Stimulated activated CD4-positive, alpha-beta T cell treated with anti-CD3 and anti-CD28 coated beads, Interleukin-15, amount 100 ng/mL, for 1 hour (primary cell): ENCODE data around the gene CCL17.
"Not testable (repeated sequence)": the region's sequence is repeated elsewhere in the genome, so short reads cannot be mapped to it uniquely, and the experiment has no call there.

Experiments
- DNase-seq, 2 donors: peaks; one replicate each; pipeline ENCODE4 v3.0.0-alpha.2; 2020; ENCODE audit warnings: low read depth in 1 of 2, low spot score in 1 of 2

Gene CCL17

DNA sequence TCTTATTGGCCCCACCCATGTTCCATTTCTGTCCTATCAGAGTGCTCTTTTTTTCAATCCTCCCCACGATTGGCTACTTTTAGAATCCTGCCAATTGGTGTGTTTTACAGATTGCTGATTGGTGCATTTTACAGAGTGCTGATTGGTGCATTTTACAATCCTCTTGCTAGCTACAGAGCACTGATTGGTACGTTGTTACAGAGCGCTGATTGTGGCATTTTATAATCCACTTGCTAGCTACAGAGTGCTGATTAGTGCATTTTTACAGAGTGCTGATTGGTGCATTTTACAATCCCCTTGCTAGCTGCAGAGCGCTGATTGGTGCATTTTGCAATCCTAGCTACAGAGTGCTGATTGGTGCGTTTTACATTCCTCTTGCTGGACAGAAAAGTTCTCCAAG is 9.5 kb upstream of the CCL17 start:
- no peak for DNase-seq

DNA sequence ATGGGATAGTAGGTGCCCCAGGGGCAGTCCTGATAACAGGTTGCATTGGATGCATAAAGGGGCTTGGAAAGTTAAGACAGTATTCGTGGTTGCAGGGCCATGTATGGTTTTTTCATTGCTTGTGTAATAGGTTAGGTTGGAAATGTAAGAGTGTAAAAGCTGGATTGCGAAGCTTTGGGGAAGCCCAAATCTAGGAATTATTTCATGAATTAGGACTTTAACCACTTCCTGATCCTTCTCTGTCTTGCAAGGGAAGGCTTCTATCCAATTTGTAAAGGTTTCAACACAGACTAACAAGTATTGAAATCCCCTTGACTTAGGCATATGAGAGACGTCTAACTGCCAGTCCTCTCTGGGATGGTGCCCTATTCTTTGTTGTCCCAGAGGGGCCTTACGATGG is 7.8 kb upstream of the CCL17 start:
- DNase-seq: no peak

DNA sequence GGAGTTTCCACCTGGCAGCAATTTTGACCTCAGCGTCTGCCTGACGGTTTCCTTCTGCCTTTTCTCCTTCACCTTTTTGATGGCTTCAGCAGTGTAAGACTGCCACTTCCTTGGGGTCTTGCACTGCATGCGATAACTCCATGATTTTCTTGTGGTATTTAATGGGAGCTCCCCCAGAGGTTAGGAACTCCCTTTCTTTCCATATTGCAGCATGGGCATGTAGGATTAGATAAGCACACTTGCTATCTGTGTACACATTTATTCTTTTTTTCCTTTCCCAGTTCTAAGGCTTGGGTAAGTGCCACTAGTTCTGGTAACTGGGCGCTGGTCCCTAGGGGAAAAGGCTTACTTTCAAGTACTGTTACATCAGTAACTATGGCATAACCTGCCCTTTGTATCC is 7.1 kb upstream of the CCL17 start:
- not testable (repeated sequence) for DNase-seq

DNA sequence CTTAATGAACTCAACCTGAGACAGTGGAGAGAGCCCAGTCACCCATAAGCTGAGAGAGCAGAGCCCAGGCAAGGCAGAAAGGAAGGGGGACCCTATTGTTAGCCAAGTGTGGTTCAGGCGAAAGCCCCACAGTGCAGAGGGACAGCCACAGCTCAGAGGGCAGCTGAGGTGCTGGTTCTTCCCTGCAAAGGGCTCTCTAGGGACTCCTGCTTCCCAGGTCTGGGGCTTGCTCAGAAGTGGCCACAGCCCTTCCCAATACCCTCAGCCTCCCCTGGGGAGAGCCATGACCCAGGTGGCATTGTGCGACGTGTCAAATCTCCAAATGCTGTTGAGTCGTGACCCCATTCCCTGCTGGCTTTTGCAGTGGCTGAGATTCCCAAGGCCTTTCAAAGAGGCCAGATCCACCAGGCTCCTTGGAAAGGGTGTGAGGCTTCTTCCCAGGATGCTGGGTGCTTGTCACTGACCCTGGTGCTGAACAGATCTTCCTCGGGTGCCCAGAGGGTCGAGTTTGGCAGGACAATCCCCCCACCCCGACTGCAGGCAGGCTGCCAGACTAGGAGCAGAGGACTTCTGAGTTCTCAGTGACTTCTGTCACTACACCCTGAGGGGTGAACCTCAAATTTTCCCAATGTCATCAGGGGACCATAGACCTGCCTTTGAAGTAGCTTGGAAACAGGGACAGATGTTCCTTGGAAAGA is 2.5 kb upstream of the CCL17 start:
- DNase-seq: no peak

DNA sequence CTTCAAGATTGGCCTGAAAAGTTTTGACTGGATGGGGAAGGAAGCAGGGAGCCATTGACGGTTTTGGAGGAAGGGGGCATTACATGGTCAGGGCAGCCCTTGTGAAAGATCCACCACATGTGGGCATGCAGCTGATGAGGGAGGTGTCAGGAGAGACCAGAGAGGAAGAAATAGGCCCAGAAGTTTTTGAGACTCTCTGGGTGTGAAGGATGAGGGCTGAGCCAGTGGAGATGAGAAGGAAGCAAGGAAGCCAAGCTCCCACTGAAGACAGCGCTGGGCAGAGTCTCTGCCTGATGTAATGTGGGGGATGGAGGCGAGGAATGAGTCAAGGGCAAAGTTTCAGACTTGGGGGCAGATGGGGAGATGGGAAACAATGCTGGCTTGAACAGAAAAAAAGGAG is 530 bp downstream of the CCL17 start:
- no peak for DNase-seq

DNA sequence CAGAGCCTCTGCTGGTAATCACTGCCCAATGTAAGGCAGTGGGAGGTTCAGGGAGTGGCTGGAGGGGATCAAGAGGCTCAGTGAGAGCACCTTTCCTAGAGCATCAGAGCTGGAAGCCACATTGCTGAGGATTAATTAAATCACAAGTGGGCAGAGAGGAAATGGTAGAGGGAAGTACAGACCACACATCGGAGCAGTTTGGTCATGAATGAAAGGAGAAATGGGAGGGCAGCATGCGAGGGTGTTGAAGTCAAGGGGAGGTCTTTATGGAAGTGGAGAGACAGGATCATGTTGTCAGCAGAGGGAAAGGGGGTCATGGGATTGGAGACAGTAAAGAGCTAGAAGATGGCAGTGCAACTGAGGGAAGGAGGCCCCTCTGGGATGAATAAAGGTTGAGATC is 2.3 kb downstream of the CCL17 start:
- DNase-seq: no peak

DNA sequence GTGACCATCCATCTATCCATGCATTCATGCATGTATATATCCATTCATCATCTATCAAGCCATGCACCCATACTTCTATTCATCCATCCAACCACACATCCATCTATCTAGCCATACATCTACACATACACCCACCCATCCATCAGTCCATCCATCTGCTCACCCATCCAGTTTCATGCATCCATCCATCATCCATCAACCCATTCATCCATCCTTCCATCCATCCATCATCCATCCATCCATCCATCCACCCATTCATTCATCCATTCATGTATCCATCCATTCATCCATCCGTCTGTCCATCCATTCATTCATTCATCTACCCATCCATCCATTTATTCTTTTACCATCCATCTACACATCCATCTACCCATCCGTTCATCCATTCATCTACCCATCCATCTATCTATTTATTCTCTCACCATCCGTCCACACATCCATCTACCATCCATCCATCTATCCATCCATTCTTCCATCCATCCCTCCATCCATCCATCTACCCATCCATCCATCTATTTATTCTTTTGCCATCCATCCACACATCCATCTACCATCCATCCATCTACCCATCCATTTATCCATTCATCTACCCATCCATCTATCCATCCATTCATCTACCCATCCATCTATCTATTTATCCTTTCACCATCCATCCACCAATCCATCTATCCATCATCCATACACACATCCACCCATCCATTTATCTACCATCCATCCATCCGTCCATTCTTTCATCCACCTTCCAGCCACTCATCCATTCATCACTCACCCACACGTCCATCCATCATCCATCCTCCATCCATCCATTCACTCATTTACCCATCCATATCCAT is 3.2 kb downstream of the CCL17 start:
- no peak for DNase-seq

DNA sequence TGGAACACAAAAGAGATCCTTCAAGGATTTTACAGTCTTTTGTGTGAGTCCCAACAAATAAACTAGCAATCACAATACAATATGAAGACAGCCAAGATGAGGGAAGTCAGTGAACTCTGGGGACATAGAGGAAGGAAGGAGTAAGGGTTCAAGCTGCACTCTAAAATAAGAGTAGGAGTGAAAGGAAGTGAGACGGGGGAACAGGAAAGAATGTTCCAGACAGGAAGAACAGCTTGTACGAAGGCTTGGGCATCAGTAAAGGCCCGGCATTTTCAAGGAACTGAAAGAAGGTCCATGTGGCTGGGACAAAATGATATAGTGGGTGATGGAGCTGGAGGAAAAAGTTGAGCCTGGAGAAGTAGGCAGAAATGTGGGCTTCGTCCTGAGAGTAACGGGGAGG is 4.5 kb downstream of the CCL17 start:
- no peak for DNase-seq

DNA sequence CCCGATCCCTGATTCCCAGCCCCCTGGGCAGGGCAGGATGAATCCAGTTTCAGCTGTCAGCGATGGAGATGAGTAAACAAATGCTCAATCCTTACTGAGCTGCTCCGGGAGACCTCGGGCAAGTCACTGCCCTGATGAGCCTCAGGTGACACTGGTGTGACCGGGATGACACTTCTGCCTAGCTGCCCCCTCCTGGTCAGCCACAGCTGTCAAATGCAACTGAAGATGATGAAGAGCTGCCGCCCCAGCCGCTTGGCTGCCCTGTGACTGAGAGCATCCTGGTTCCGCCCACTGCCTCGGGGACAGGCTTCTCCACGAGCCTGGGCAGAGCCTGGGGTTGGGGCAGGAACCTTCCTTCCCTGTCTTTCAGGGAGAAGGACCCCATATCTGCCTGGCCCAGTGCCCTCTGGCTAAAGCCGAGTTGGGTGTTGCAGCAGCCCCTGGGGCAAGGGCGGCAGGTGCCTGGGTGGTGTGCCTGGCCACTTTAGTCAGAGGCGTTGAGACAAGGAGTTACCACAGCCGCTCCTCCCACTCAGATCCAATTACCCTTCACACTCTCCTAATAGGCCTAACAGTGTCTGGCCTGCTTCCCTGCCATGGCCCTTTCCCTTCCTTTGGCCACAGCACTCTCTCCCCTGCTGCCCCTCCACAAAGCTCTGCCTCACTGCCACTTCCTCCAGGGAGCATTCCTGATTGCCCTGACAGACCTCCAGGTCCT is 5.5 kb downstream of the CCL17 start:
- DNase-seq: no peak

DNA sequence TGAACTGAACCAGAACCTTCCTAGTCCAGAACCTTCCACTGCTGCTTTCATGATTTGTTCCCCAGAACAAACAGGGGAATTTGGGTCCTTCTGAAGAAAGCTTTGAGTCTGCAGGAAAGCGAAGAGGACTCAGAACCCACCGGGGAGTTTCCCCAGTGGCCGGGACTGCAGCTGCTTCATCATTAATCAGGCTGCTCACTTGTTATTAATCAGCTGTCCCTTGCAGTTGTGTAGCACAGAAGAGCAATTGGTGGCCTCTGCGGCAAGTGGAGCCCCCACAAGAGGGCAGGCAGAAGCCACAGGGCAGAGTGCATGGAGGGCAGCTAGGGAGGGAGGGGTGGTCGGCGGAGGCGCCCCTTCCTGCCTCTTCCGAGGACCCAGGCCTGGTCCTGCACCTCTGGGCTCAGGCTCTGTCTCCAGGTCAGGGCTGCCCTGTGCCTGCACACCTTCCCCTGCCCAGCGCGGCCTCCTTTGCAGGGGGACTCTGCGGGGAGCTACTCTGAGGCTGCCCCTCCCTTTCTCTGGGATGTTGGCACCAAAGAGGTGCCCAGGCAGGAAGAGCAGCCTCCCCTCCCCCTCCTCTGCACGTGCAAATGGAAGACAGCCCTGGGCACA is 6.9 kb downstream of the CCL17 start:
- DNase-seq: no peak

DNA sequence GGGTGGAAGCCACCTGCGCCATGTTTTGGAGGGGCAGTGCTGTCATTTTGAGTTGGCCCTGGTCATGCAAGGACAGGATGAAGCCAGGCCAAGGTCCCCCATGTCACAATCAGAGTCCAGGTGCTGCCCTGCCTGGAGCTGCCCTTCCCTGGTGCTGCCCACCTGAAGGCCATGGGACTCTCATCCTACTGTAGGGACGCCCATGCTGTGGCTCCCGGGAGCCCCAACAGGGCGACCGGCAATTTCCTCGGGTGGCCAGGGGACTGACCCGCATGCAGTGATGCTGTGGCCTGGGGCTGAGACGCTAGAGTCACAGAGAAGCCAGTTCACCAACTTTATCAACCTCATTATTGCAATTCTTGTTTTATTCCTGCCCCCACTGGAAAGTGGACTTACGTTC is 8.0 kb downstream of the CCL17 start:
- DNase-seq: no peak

DNA sequence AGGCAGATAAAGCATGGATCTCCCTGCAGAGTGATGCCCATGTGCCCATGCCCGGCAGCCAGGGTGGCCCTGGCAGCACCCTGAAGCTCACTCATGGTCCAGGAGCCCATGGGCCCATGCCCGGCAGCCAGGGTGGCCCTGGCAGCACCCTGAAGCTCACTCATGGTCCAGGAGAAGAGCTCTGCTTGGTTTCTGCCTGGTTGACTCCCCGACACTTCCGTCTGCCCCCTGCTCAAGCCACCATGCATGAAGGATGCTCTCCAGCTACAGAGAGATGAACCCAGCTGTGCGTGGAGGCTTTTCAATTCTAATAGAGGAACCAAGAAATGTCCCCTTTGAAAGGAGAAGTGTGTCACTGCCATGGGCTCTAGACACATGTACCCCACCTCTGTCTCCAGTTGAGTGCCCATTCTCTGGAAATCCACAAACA is 8.7 kb downstream of the CCL17 start:
- no peak for DNase-seq

DNA sequence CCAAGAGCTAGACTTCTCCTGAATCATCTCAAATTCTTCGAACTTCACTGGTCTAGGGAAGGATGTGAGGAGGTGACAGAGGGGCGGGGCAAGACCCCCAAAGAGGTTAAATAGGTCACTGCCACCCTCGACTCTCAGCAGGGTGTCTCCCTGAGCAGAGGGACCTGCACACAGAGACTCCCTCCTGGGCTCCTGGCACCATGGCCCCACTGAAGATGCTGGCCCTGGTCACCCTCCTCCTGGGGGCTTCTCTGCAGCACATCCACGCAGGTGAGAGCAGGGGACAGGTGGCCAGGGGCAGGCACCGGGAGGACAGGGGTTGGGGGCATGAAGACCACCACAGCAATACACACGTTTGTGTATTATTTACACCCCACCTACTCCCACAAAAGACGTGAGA is 9.2 kb downstream of the CCL17 start:
- DNase-seq: no peak

DNA sequence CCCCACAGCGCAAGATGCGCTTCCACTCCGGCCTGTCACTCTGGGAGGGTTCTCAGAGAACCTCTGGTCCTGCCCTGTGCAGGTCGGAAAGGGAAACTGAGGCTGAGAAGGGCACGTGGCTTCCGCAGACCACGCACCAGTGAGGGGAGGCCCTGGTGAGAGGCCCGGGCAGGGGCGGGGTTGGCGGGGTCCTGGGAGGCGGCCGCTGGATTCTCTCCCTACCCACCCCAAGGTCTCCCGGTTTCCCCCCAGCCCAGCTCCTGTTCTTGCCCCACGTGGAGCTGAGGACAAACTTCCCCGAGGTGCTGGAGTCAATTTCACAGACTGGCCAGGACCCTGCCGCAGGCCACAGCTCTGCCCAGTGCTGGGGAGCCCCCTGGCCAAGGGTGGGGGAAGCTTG is 11.5 kb downstream of the CCL17 start:
- no peak for DNase-seq

DNA sequence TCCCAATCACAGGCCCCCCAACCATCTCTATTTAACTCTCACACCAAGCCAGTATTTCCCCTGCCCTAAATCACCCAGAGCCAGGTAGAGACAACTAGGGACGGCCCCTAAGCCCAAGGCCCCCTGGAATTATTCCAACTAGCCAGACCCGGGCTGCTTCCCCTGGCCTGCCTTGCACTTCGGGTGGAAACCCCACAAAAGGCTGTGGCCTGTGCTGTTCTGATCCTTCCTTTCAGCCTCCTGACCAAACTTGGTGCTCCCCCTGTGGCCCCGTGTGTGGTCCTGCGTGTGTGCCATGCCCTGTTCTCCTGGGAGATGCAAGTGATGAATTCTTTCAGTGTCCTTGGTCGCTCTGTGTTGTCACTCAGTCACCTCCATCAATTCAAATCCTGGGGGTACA is 14.9 kb downstream of the CCL17 start:
- DNase-seq: no peak

DNA sequence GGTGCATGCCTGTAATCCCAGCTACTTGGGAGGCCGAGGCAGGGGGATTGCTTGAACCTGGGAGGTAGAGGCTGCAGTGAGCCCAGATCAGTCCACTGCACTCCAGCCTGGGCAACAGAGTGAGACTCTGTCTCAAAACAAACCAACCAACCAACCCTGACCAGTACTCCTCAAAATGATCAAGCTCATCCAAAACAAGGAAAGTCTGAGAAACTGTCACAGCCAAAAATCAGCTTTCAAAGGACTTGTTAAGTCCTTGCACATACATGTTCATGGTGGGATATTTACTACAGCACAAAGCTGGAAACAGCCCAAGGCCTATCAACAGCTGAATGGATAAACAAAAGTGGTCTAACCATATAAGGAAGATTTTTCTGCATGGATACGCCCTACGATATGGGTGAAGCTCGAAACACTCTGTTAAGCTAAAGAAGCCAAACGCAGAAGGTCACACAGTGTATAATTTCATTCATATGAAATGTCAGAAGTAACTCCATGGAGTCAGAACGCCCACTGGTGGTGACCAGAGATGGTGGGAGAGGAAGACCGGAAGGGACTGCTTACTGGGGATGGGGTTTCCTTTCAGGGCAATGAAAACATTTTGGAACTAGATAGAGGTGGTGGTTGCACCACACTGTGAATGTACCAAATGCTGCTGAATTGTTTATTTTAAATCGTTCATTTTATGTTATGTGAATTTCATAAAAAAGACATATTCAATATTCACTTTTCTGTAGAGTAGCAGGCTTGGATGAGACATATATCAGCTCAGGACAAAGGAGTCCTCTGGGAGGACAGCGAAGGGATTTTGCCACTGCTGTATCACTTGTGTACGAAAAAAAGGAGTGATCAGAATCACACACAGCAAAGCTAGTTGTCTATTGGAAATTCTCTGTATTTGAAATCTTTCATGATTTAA is 17.7 kb downstream of the CCL17 start:
- DNase-seq: no peak

DNA sequence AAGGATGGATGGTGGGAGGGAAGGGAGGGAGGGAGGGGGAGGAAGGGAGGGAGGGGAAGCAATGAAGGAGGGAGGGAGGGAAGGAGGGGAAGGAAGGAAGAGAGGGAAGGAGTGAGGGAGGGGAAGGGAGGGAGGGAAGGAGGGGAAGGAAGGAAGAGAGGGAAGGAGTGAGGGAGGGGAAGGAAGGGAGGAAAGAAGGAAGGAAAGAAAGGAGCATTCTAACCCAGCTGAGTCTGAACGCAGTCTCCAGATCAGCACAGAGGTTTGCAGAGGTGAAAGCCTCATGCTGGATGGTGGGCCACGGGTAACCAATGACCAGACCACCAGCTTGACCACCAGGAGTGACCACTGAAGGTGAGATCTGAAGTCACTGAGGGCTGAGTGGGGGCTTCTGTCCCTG is 18.6 kb downstream of the CCL17 start:
- no peak for DNase-seq

DNA sequence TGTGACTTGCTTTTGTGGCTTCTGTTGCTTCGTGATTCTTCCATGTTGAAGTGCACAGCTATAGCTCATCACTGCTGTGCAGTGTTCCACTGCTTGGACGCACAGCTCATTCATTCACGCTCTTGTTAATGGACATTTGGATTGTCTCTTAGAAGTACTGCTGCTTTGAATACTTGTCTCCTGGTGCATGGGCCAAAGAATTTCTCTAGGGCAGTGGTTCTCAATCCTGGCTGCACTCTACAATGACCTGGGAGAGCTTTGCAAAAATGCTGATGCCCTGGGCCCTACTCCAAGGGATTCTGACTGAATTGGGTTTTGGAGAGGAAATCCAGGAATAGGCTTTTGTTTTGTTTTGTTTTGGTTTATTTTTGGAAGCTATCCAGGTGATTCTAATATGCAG is 20.0 kb downstream of the CCL17 start:
- no peak for DNase-seq

DNA sequence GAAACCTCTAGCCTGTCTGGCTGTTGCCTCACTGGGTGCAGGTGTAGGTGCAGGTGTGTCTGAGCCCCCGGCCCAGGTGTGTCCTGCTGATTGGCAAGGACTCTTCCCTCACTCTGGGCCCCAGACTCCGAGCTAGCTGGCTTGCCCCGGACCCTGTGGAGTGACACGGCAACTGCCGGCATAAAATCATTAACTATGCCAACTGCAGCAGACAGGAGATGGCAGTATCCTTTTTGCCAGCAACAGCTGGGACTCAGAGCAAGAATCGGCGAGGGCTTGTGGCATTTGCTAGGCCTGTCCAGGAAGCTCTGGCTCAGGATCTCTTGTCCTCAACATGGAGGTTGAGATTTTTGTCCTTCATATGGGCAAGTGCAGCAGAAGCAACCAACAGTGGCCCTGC is 21.8 kb downstream of the CCL17 start:
- no peak for DNase-seq

DNA sequence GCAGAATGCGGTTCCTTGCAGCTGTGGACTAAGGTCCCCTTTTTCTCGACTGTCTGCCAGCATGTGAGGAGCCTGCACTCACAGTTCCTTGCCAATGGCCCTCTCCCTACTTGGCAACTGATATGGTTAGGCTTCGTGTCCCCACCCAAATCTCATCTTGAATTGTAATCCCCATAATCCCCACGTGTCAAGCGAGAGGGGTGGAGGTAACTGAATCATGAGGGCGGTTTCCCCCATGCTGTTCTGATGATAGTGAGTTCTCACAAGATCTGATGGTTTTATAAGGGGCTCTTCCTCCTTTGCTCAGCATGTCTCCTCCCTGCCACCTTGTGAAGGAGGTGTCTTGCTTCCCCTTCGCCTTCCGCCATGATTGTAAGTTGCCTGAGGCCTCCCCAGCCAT is 22.7 kb downstream of the CCL17 start:
- DNase-seq: no peak

DNA sequence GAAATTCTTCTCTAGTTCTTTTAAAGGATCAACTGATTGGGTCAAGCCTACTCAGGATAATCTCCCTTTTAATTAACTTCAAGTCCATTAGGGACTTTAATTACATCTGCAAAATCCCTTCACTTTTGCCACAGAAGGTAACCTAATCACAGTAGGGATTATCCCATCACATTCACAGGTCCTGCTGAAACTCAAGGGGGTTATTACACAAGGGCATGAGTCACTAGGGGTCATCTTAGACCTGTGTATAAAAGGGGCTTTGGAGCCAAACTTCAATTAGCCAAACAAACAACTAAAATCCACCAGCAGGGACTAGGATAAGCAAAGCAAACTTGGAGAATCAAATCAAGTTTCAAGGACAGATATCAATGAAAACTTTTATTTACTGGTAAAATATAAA is 23.3 kb downstream of the CCL17 start:
- no peak for DNase-seq
